ENCODE results near the gene GPRC5B.

GPRC5B gene

GRCh38 chr16:19884611-19885450, at the start of gene GPRC5B:
Gene GPRC5B, minus strand, starts transcription at chr16:19884848. Its CDS starts 12,003 bp downstream, at chr16:19872845.
- no peak for DNase-seq (ENCODE audit: low read depth)

GRCh38 chr16:19933740-19934139, 49.1 kb upstream of the GPRC5B start:
- DNase-seq (ENCODE audit: low read depth): no peak

GRCh38 chr16:19929062-19929511, 44.4 kb upstream of the GPRC5B start:
- no peak for DNase-seq (ENCODE audit: low read depth)

- no peak for DNase-seq (ENCODE audit: low read depth)
These were observed 43.8 kb upstream of the GPRC5B start for GRCh38 chr16:19928432-19928831.

- DNase-seq (ENCODE audit: low read depth): no peak
These were observed 42.1 kb upstream of the GPRC5B start for GRCh38 chr16:19926449-19927390.

GRCh38 chr16:19923396-19923795, 38.7 kb upstream of the GPRC5B start:
- no peak for DNase-seq (ENCODE audit: low read depth)

GRCh38 chr16:19919142-19919541, 34.5 kb upstream of the GPRC5B start:
- DNase-seq (ENCODE audit: low read depth): no peak

- DNase-seq (ENCODE audit: low read depth): no peak
These were observed 31.4 kb upstream of the GPRC5B start for GRCh38 chr16:19916064-19916463.

GRCh38 chr16:19914877-19915276, 30.2 kb upstream of the GPRC5B start:
- DNase-seq (ENCODE audit: low read depth): no peak

GRCh38 chr16:19913340-19913645, 28.6 kb upstream of the GPRC5B start:
- no peak for DNase-seq (ENCODE audit: low read depth)

GRCh38 chr16:19912455-19913339, 28.0 kb upstream of the GPRC5B start:
- no peak for DNase-seq (ENCODE audit: low read depth)

GRCh38 chr16:19911747-19912454, 27.3 kb upstream of the GPRC5B start:
- no peak for DNase-seq (ENCODE audit: low read depth)

- no peak for DNase-seq (ENCODE audit: low read depth)
These were observed 26.6 kb upstream of the GPRC5B start for GRCh38 chr16:19911204-19911603.

- no peak for DNase-seq (ENCODE audit: low read depth)
These were observed 25.2 kb upstream of the GPRC5B start for GRCh38 chr16:19909750-19910322.

- DNase-seq (ENCODE audit: low read depth): no peak
These were observed 24.3 kb upstream of the GPRC5B start for GRCh38 chr16:19908921-19909320.

- peak; percentile 53 for DNase-seq (ENCODE audit: low read depth)
These were observed 22.7 kb upstream of the GPRC5B start for GRCh38 chr16:19907161-19907992.

GRCh38 chr16:19901164-19901563, 16.5 kb upstream of the GPRC5B start:
- DNase-seq (ENCODE audit: low read depth): no peak

GRCh38 chr16:19899605-19899955, 14.9 kb upstream of the GPRC5B start:
- no peak for DNase-seq (ENCODE audit: low read depth)

- DNase-seq (ENCODE audit: low read depth): no peak
These were observed 14.4 kb upstream of the GPRC5B start for GRCh38 chr16:19898924-19899604.

GRCh38 chr16:19898166-19898565, 13.5 kb upstream of the GPRC5B start:
- no peak for DNase-seq (ENCODE audit: low read depth)
